RPMI8226 (cell line): ENCODE measurements around the gene EBI3.
"Not testable (repeated sequence)": the region's sequence is repeated elsewhere in the genome, so short reads cannot be mapped to it uniquely, and the experiment has no call there.

Experiments used
- DNase-seq: peaks from one replicate; pipeline ENCODE4 v3.0.0-alpha.2; 2015

EBI3 gene

GRCh38 chr19:4279530-4280422, 50.5 kb downstream of the EBI3 start:
- DNase-seq = no peak

GRCh38 chr19:4284176-4284958, 55.0 kb downstream of the EBI3 start:
- DNase-seq = peak; percentile 81

- DNase-seq = no peak
Observed at GRCh38 chr19:4284974-4285373, 55.7 kb downstream of the EBI3 start.

DNA sequence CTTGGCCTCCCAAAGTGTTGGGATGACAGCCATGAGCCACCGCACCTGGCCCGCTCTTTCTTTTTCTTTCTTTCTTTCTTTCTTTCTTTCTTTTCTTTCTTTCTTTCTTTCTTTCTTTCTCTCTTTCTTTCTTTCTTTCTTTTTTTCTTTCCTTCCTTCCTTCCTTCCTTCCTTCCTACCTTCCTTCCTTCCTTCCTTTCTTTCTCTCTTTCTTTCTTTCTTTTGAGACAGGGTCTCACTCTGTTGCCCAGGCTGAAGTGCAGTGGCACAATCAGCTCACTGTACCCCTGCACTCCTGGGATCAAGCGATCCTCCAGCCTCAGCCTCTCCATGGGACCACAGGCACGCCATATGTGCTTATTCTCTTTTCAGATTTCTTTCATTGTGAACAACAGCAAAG, 56.8 kb downstream of the EBI3 start:
- not testable (repeated sequence) for DNase-seq
